Posterior vena cava (tissue), 2 donors: ENCODE results near the gene WDR83. TPM values are rescaled to one million over a fixed set of nuclear protein-coding genes. Genes with fewer than 3 reads are reported as not detected.

Source experiments
- total RNA-seq, 2 donors: library from RNA; stranded (reverse); fragmentation: NEBNext Ultra II Directional; extraction: Animal tissue kit (Norgen Biotek cat#: 25700); gene quantifications; one replicate each; pipeline ENCODE4 v1.2.1, GENCODE V29; 2021
- donor health status: DM: yes; HTN: yes; CAD: no.
- donor health status: DM: yes; HTN: yes; CAD: no.

Gene WDR83
- total RNA-seq, 2 donors from 2014 or later = 6.7 to 6.9 TPM

Other genes with a start within 250 kb of the WDR83 start
- gene ZNF443, start 225.8 kb upstream of the WDR83 start, total RNA-seq = 1 to 10 TPM; 2.8 to 4.6 TPM
- 1 to 10 TPM; 2.9 to 3.0 TPM for gene ZNF709, start 182.0 kb upstream of the WDR83 start, total RNA-seq
- 10 to 100 TPM; 11.8 to 12.6 TPM for gene ZNF564, start 115.3 kb upstream of the WDR83 start, total RNA-seq
- gene ZNF490, start 56.0 kb upstream of the WDR83 start, total RNA-seq = 1 to 10 TPM; 5.4 to 6.3 TPM
- gene ZNF791, start 55.9 kb upstream of the WDR83 start, total RNA-seq = 10 to 100 TPM; 26.8 to 28.5 TPM
- gene MAN2B1, start 65 bp upstream of the WDR83 start, total RNA-seq = 10 to 100 TPM; 57.2 to 95.8 TPM
- gene DHPS, start 15.1 kb downstream of the WDR83 start, total RNA-seq = 10 to 100 TPM; 47.2 to 52.6 TPM
- gene GNG14, start 21.2 kb downstream of the WDR83 start, total RNA-seq = not detected
- gene FBXW9, start 29.8 kb downstream of the WDR83 start, total RNA-seq = 1 to 10 TPM; 3.1 to 3.6 TPM
- 10 to 100 TPM; 57.5 to 59.2 TPM for gene TNPO2, start 57.1 kb downstream of the WDR83 start, total RNA-seq
- 100 to 1,000 TPM; 109 to 121 TPM for gene TRIR, start 67.9 kb downstream of the WDR83 start, total RNA-seq
- 10 to 100 TPM; 41.2 to 42.6 TPM for gene GET3, start 70.7 kb downstream of the WDR83 start, total RNA-seq
- not detected for gene BEST2, start 85.0 kb downstream of the WDR83 start, total RNA-seq
- gene HOOK2, start 108.7 kb downstream of the WDR83 start, total RNA-seq = 10 to 100 TPM; 20.2 to 21.7 TPM
- 100 to 1,000 TPM; 193 to 418 TPM for gene JUNB, start 124.7 kb downstream of the WDR83 start, total RNA-seq
- gene PRDX2, start 135.0 kb downstream of the WDR83 start, total RNA-seq = 100 to 1,000 TPM; 126 to 130 TPM
- gene THSD8, start 135.3 kb downstream of the WDR83 start, total RNA-seq = 1 to 10 TPM in 1 of 2 donors, under 1 TPM in 1; 1.00 to 1.6 TPM
- gene RNASEH2A, start 139.8 kb downstream of the WDR83 start, total RNA-seq = 1 to 10 TPM; 4.3 to 5.1 TPM
- gene RTBDN, start 167.8 kb downstream of the WDR83 start, total RNA-seq = not detected
- gene MAST1, start 171.7 kb downstream of the WDR83 start, total RNA-seq = under 1 TPM in 1 of 2 donors, not detected in 1; 0.37 TPM
- 10 to 100 TPM; 20.2 to 31.8 TPM for gene DNASE2, start 214.6 kb downstream of the WDR83 start, total RNA-seq
- gene KLF1, start 220.4 kb downstream of the WDR83 start, total RNA-seq = under 1 TPM in 1 of 2 donors, not detected in 1; 0.33 TPM
- 10 to 100 TPM in 1 of 2 donors, 1 to 10 TPM in 1; 8.5 to 14.6 TPM for gene GCDH, start 224.4 kb downstream of the WDR83 start, total RNA-seq